NCI-H1436 (cell line): ENCODE measurements around the gene IMPACT.

Source experiments
- DNase-seq: peaks from one replicate; lab custom pipeline; 2025; lab: John Stamatoyannopoulos, UW

IMPACT gene

DNA sequence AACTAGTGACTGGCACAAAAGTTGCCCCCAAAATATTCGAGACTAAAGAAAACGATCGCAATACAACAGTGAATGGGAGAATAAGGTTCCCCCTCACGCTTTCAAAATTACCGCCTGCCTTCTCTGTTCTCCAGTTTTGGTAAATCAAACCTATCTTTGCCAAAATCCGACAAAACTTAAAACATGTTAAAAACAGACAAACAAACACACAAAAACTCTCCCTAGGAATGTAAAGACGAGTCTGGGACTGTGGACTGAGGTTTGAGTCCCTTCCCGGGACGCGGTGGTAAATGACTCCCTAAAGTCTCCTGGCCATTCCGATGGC is 435 bp upstream of the IMPACT start:
- DNase-seq, result no peak

DNA sequence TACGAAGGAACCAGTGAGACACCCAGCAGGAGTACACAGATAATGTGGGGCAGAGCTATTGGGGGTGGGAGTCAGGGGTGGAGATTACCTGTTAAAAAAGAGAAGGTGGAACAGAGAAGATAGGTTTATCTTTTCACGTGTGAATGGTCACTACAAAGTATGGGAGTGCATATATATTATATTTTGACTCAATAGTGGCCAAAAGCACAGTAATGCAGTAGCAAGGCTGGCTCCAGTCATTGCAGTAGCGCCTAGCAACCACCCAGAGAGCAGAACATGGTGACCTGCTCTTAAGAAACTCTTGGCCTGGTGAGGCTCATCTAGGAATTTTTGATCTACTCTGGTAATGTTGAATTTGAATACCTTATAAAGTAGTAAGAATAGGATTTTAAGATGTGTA is 1.0 kb downstream of the IMPACT start:
- no peak for DNase-seq

DNA sequence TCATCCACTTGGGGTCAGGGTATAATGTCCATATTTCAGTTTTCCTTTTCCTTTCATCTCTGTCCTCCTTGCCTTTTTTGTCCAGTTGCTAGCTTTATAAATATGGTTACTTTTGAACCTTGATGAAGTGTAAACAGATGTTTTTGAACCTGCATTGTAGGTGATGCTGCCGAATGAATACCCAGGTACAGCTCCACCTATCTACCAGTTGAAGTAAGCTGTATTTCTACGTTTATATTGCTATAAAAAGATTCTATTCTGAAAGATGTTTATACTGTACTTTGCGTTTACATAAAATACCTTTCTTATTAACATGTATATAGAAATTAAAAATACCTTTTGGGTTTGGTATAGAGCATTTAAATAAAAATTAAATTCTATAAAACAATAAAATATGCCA is 2.2 kb downstream of the IMPACT start:
- no peak for DNase-seq

DNA sequence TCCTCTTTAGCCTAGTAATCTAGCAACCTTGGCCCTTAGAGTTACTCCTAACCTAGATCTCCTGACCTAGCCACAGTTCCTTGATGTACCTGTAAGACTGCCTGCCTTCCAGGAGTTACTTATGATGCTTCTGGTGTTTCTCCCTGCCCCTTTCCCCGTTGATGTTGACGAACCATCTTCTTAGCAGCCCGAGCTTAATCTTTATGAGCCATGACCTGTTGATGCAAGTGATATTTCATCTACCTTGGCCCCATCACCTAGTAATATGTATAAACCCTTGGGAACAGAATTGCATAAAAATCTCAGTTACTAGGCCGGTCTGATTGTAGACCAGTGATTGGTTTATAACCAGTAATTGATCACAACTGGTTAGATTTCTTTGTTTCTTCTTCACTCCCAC is 2.7 kb downstream of the IMPACT start:
- no peak for DNase-seq

DNA sequence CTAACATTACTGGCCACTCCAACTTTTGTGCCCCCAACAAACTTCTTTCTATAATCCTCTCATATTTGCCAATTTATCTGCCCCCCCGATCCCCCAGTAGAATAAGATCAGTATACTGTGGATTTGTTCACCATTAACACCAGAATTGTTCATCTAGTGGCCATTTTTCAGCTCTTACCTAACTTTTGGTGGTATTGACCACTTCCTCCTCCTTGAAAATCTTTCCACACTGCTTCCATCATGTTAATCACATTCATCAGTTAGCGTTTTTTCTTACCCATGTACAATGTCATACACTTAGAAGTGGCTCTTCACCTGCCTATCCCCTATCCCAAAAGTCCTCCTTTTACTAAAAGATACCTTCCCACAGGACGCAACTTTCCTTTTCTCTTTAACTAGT is 6.1 kb downstream of the IMPACT start:
- DNase-seq, result no peak

DNA sequence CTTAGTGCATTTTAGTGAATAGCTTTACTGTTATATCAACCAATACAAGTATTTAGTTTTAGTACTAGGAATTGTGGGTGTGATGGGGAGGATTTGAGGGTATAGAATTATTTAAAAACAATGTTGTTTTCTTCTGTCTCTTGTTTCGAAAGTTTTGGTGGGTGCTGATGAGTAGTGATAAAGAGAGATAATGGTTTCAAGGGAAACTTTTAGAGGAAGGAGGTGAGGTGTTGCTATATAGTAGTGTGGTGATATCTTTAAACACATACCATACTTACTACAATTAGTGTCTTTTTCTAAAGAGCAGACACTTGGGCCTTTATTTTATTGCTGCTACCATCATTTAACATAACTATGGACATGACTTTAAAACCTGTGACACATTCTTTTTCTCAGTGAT is 10.5 kb downstream of the IMPACT start:
- no peak for DNase-seq

DNA sequence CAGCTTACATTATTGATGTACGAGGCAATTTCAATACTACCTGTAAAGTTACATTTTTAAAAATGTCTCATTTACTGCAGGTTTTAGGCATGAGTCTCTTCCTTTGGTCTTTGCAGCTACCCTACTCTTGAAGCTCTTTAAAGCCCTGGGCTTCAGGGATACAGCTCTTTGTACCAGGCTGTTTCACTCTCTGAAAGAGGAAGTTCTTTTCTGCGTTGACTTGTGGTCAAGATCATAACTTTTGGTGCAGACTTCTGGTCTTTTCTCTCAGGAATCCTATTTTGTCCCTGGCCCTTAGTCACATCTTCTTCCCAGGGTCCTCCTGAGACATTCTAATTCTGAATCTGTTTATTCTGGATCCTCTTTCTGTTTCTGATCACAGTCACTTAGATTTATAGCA is 17.4 kb downstream of the IMPACT start:
- no peak for DNase-seq

DNA sequence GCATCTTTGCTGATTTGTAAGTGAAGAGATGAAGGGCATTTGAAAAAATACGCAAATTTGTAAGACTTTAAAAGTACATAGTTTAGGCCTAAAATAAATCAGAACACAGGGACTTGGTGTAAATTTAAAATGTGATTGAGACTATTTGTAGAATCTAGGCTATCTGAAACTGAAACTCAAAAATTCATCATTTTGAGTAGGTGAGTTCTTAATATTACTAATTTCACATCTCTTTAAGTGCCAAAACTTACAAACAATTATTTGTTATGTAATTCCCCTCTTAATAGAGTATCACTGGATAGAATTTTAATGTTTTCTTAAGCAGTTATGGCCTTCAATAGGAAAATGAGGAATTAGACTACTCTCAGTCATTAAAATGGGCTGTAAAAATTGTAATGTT is 20.0 kb downstream of the IMPACT start:
- DNase-seq, result no peak

DNA sequence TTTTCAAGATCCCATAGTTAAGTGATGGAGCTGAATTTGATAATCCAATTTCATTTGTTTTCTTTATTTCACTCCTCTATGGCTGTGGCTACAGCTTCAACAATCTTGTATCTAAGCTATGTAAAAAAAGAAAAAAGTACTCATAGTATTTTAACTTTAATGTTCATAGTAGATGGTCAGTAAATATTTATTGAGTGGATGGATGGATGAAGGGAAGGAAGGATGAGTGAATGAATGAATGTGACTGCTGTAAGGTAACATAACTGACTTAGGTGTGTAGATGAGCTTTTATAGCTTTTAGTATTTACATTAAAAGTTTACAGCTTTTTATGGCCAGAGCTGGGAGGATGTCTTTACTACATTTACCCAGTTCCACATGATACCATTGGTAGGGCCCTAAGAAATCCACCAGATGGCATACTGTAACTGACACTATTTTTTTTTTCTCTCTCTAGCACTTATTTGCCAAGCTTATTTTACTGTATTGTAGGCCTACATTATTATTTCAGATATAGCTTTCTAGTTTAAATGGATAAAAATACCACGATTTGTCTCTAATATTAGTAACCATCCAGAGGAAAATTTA is 20.6 kb downstream of the IMPACT start:
- DNase-seq, result no peak

DNA sequence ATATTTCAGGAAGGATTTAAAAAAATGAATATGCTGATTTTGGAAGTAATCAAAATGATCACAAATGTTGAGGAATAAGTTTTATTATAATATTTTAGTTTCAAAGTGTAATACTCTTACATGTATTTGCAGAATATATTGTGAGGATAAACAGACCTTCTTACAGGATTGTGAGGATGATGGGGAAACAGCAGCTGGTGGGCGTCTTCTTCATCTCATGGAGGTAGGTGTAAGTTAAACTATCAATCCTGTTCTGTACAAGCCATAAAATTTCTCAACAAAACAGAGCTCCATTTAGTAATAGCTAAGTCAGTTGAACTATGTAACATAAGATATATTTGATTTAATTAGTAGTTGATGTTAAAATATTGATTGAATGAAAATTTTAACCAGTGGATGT is 21.5 kb downstream of the IMPACT start:
- DNase-seq, result no peak

DNA sequence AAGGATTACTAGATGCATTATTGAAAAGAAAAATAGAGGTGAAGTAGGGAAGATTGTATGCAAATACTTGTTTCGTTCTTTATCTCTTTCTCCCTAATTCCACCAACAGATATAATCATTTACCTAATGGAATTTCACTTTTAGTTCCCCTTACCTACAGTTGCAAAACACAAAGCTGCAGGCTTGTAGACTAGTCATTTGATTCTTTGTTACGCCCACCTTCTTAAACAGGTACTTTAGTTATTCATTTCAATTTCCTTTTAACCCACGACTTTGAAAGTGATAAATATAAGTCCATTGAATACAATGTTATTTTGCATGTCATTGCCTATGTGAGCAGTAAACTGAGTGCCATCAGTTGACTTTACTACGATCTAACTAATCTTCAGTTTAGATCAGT is 30.1 kb downstream of the IMPACT start:
- DNase-seq, result no peak

DNA sequence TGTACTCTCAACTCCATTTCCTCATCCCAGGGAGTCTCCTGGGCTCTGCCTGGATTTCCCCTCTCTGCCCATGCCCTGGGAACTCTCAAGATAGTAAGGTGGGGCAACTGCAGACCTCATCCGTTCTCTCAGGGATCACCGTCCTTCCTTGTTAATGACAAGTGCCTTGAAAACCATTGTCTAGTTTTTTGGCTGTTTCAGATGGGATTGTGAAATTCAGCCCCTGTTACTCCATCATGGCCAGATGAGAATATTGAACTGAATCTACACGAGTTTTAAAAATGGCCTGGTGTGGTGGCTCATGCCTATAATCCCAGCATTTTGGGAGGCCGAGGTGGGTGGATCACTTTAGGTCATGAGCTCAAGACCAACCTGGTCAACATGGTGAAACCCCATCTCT is 33.3 kb downstream of the IMPACT start:
- DNase-seq, result no peak

DNA sequence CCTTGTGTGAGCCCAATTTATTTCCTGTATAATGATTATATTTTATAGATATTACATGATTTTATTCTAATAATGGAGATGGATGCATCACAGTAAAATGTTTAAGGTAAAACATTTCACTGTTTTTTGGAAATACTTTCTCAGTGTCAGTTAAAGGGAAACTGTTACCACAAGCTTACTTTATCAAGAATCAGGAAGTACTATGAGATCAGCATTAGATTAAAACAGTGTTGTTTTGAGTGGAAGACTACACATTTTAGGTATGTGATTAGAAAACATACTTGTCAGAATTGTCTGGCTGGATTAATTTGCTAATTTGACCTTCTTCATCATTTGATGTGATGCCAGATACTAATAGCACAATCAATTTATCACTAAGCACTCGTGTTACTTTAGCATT is 33.9 kb downstream of the IMPACT start, which contains the start of gene HRH4:
Gene HRH4, plus strand, starts transcription at position 250 of the 400 bp plus-strand sequence. Its CDS starts 92 bp downstream, at position 342.
- no peak for DNase-seq

DNA sequence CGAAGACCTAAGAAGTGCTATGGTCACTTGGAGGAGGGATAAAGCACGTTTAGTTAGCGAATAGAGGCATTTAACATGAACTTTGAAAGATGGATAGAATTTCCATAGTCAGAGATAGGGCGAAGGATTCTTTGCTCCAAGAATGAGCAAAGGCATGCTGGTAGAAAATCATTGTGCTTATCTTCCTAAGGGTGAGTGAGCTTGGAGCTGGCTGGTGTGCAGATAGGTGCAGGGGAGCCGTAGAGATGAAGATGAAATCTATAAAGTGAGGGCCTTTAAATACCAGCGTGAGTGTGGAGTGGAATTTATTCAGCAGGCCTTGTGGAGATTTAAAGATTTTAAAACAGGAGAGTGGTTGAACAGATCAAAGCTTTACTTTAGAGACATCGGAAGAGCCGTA is 35.5 kb downstream of the IMPACT start:
- no peak for DNase-seq

DNA sequence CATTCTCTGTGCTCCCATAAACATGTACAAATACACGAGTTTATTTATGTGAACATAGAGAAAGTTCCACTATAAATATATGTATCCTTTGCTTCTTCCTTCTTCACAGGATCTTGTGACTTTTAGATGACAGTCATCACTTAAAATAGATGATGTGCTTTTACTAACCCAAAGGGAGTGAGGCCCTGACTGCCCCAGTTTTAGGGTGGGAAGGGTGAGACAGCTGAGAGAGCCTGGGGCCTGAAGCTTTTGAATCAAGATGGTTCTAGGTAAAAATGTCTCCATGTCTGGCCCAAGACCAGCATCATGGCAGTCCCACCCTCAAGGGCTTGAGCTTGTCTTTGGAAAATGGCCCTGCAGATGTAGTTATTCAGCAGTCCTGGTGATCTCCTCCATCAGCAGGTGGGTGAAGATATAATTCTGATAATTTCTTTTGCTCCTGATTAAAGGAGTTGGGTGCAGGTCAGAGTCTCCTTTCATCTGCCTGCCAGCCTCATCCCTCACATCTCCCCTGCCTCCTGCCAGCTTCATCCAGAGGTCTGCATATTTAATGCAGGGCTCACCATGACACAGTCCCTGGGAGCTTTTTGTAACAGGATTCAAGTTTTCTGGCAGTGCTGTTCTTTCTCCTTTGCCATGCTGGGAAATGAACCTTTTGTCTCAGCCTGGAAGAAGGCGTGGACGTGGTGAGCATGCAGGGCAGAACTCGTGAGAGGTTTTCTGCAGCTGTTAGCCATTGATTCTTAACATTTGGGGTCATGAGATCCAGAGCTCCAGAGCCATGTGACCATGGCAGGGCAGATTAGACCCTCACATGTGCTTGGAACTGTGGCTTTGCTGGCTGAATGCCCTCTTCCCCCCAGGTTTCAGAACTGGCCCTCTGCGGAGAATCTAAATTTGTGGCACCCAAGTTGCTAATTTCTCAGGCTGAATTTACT is 36.6 kb downstream of the IMPACT start:
- DNase-seq, result no peak

DNA sequence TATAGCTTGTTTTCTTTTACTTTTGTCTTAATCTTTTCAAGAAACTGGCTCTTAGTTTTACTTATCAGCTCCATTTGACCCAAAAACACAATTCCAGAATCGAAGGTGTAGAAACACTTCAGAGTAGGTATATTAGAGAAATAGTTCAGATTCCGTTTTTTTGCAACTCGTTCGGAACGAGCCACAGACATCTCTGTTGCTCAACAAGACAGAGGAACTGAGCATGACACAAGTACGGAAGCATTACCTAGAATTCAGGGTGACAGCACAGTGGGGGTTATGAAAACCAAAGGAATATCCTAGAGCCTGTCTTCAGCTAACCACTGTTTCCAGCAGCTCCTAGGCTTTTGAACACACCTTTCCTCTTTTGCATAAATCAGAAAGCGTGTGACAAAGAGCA is 39.0 kb downstream of the IMPACT start:
- DNase-seq, result no peak

DNA sequence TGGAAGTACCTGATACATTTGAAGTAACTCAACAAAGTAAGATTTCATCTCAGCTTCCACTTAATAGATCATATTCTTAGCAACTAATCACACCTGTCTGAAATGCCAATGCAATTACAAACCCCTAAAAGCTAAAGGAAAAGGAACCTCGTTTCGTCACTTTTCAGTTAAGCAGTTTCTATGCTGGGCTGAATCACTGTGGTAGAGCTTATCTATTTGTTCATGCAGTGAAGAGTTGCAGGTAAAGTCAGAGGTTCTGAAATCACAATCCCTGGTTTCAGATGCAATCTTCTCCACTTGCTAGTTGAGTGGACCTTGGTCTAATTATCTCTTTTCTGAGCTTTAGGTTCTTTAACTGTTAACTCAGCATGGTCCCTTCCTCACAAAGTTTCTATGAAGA is 40.3 kb downstream of the IMPACT start:
- DNase-seq, result no peak

DNA sequence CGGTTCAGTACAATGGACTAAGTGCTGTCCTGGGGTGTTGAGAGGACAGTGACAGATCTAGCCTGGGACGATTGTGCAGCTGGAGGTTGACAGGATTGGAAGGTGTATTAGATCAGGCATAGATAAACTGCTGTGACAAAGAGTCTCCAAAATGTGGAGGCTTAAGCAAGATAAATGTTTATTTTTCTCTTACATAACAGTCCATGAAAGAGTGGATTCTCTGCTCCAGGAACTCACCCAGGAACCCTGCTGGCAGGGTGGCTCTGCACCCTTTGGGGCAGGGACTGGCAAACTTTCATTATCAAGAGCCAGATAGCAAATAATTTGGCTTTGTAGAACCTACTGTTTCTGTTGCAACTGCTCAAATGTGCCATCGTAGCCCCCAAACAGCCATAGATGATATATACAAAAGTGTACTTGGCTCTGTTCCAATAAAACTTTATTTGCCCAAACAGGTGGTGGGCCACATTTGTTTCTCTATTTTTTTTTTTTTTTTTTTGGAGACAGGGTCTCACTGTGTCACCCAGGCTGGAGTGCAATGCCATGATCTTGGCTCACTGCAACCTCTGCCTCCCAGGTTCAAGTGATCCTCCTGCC is 43.6 kb downstream of the IMPACT start:
- DNase-seq, result no peak

DNA sequence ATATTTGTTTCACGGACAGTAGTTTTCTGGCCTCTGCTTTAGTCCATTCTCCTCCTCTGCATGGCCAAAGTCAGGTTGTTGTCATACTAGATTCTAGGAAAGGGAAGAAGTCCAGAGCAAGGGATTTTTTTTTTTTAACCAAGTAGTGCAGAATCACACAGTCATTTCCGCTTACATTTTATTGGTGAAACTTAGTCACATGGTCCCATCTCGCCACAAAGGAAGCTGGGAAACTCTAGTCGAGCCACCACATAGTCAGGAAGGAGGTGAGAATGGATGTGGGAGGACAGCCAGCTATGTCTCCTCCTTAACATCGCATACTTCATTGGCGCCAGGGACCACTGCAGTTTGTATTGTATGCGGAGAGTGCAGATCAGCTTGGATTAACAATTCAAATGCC is 44.3 kb downstream of the IMPACT start:
- DNase-seq, result no peak

DNA sequence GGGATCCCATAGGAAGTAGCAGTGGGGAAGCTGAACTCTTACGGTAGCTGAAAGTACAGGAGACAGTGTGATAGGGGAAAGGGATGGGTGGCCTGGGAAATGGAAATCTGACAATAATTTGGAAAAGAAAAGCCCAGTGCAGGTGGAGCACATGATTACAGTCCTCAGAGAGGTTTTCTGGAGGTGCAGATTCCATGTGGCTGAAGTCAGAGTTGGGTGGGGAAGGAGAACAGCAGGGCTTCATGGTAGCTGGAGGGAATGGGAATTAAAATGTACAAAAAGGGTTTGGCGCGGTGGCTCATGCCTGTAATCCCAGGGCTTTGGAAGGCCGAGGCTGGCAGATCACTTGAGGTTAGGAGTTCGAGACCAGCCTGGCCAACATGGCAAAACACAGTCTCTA is 46.1 kb downstream of the IMPACT start:
- DNase-seq, result no peak

DNA sequence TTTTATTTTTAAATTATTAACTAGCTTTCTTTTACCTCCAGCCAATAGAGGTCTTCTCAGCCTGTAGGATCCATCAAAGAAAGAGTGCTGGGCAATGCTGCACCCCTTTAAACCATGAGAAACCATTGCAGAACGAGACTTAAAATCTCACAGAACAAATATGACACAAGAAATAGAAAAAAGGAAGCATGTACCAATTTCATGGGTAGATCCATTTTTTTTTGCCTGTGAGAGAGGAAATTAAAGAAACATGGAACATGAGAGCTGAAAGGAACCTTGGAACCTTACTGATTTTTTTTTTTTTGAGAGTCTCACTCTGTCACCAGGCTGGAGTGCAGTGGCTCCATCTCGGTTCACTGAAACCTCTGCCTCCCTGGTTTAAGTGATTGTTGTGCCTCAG is 47.9 kb downstream of the IMPACT start:
- no peak for DNase-seq

DNA sequence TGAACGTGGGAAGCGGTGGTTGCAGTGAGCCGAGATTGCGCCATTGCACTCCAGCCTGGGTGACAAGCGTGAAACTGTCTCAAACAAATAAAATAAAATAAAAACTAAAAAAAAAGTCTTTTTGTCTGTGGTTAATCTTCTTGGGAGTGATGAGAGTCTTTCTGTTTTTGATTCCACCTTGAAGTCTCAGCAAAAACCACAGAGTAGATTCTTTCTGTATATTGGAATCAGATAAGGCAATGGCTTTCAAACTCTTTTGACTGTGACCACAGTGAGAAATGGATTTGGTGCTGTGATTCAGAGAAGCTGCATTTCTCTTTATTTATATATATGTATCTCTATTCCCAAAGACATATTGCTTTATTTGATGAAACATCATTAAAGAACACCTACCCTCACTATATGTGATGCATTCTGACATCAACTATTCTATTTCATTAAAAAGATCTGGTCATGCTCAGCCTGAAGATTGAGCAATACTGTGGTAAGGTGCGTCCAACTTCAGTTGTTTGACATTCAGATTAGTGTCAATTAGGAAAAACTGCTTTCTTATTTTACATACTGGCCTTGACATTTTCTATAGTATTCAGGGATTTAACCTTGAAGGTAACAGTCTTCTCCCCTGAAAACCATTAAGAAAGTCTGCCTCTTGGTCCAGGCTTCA is 49.6 kb downstream of the IMPACT start:
- DNase-seq, result no peak

DNA sequence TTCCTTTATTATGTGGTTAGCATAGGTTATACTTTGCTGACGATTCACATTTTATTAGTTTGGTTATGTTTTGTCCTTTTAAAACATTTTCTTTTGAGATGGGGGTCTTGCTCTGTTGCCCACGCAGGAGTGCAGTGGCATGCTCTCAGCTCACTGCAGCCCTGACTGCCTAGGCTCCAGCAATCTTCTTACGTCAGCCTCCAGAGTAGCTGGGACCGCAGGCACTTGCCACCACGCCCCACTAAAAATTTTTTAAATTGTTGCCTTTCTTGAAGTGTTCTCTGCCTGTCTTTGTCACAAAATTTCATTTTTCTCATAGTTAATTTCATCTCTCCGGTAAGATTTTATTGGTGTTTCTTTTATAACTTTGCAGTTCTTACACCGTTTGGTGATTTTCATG is 52.9 kb downstream of the IMPACT start:
- no peak for DNase-seq
